IMR-90 (cell line): ENCODE results near the gene SEPHS1. TPM values are rescaled to one million over a fixed set of nuclear protein-coding genes. Genes with fewer than 3 reads are reported as not detected.
A peak's percentile ranks its signal among the peaks of the same experiment; 100 is the strongest.

ENCODE experiments used
- ATAC-seq: fragments of 200-7000 bp; cut with Tn5 transposase; 2 replicates; pipeline ENCODE4 v1.9.1; 2020; ENCODE audit warnings: low read depth, mild to moderate bottlenecking, moderate library complexity
- BruUV-seq: library from RNA; stranded (reverse); fragments of 400-500 nt; replicated peaks from 2 replicates; lab custom pipeline; 2021; lab: Mats Ljungman, UMichigan
- CTCF ChIA-PET: fragments of 300-600 bp; formaldehyde crosslinking; extraction: SDS; loops from one replicate; lab custom pipeline; 2021; ENCODE audit warnings: antibody characterized with exemption; lab: Yijun Ruan, JAX
- POLR2A ChIA-PET: fragments of 300-600 bp; sonication (Branson Sonifier 250); formaldehyde crosslinking; loops from one replicate; lab custom pipeline; 2022; ENCODE audit warnings: antibody characterized with exemption; ENCODE audit not compliant: unreplicated experiment; lab: Charles Lee
- DNase-seq: peaks from one replicate; pipeline ENCODE4 v3.0.0; 2013
- H2AFZ ChIP-seq: replicated peaks from 2 replicates; pipeline ENCODE3; 2013; ENCODE audit warnings: low read length, mild to moderate bottlenecking; ENCODE audit not compliant: poor library complexity
- H2AK5ac ChIP-seq: 2 replicates; pipeline ENCODE4 v1.6.1; 2013; ENCODE audit warnings: low read depth, low read length, inconsistent platforms
- H2AK9ac ChIP-seq: replicated peaks from 2 replicates; pipeline ENCODE3; 2013; ENCODE audit warnings: mild to moderate bottlenecking, low read depth, low read length, moderate library complexity; ENCODE audit not compliant: poor library complexity
- H2BK120ac ChIP-seq: 2 replicates; pipeline ENCODE4 v1.6.1; 2013; ENCODE audit warnings: low read depth, low read length, inconsistent platforms
- H2BK15ac ChIP-seq: 3 replicates; pipeline ENCODE4 v1.6.1; 2013; ENCODE audit warnings: low read depth, low read length, inconsistent platforms
- H2BK20ac ChIP-seq: 2 replicates; pipeline ENCODE4 v1.6.1; 2013; ENCODE audit warnings: low read depth, mild to moderate bottlenecking, inconsistent platforms, low read length, moderate library complexity
- H2BK5ac ChIP-seq: 2 replicates; pipeline ENCODE4 v1.6.1; 2013; ENCODE audit warnings: mild to moderate bottlenecking, low read depth, low read length, inconsistent platforms; ENCODE audit not compliant: poor library complexity, severe bottlenecking
- H3K14ac ChIP-seq: replicated peaks from 2 replicates; pipeline ENCODE4 v1.6.1; 2013; ENCODE audit warnings: low read depth, low read length, inconsistent platforms
- H3K18ac ChIP-seq: 2 replicates; pipeline ENCODE4 v1.6.1; 2013; ENCODE audit warnings: low read depth, low read length, control low read depth
- H3K23ac ChIP-seq: 2 replicates; pipeline ENCODE4 v1.6.1; 2013; ENCODE audit warnings: low read depth, low read length, inconsistent platforms
- H3K27ac ChIP-seq: 2 replicates; pipeline ENCODE4 v1.5.1; 2013; ENCODE audit warnings: mild to moderate bottlenecking, control low read depth, low read length; ENCODE audit not compliant: insufficient read depth
- H3K27me3 ChIP-seq: 2 replicates; pipeline ENCODE4 v1.6.1; 2013; ENCODE audit warnings: low read length; ENCODE audit not compliant: control insufficient read depth, insufficient read depth
- H3K36me3 ChIP-seq: 2 replicates; pipeline ENCODE4 v1.6.1; 2013; ENCODE audit warnings: low read length, mixed read lengths; ENCODE audit not compliant: control insufficient read depth, insufficient read depth
- H3K4ac ChIP-seq: 2 replicates; pipeline ENCODE4 v1.6.1; 2013; ENCODE audit warnings: low read depth, low read length, inconsistent platforms
- H3K4me1 ChIP-seq: 2 replicates; pipeline ENCODE4 v1.6.1; 2013; ENCODE audit warnings: low read length, mixed read lengths; ENCODE audit not compliant: control insufficient read depth, insufficient read depth
- H3K4me2 ChIP-seq: 2 replicates; pipeline ENCODE4 v1.6.1; 2013; ENCODE audit warnings: low read depth, mild to moderate bottlenecking, control low read depth, low read length, moderate library complexity
- H3K4me3 ChIP-seq: 2 replicates; pipeline ENCODE4 v1.5.1; 2013; ENCODE audit warnings: low read depth, mild to moderate bottlenecking, control low read depth, low read length, moderate library complexity; ENCODE audit not compliant: insufficient read depth
- H3K56ac ChIP-seq: 2 replicates; pipeline ENCODE4 v1.6.1; 2013; ENCODE audit warnings: low read length, inconsistent platforms; ENCODE audit not compliant: insufficient read depth; ENCODE audit errors: extremely low read depth
- H3K79me1 ChIP-seq, 2 experiments: 2 replicates each; pipeline ENCODE4 v1.6.1; 2013; ENCODE audit warnings: low read length in 2 of 2, inconsistent platforms in 1 of 2, low read depth in 1 of 2
- H3K9ac ChIP-seq: 2 replicates; pipeline ENCODE4 v1.6.1; 2013; ENCODE audit warnings: low read depth, low read length, control low read depth
- H3K9me1 ChIP-seq: 2 replicates; pipeline ENCODE4 v1.6.1; 2013; ENCODE audit warnings: low read length, inconsistent platforms; ENCODE audit not compliant: insufficient read depth
- H3K9me3 ChIP-seq: 2 replicates; pipeline ENCODE4 v1.6.1; 2013; ENCODE audit warnings: low read length; ENCODE audit not compliant: control insufficient read depth, insufficient read depth
- H4K20me1 ChIP-seq: 2 replicates; pipeline ENCODE4 v1.6.1; 2013; ENCODE audit warnings: low read length, inconsistent platforms; ENCODE audit not compliant: insufficient read depth
- H4K5ac ChIP-seq: 2 replicates; pipeline ENCODE4 v1.6.1; 2013; ENCODE audit warnings: mild to moderate bottlenecking, low read depth, low read length, control low read depth
- H4K8ac ChIP-seq, 2 experiments: 2 replicates each; pipeline ENCODE4 v1.6.1; 2013; ENCODE audit warnings: low read depth in 2 of 2, low read length in 2 of 2, control low read depth in 1 of 2, inconsistent platforms in 1 of 2
- H4K91ac ChIP-seq: 2 replicates; pipeline ENCODE4 v1.6.1; 2013; ENCODE audit warnings: low read depth, low read length, inconsistent platforms; ENCODE audit not compliant: insufficient read depth
- BHLHE40 ChIP-seq: fragments of 150-350 bp; IDR thresholded peaks from 2 replicates; pipeline ENCODE4 v1.6.1; 2016; ENCODE audit warnings: mild to moderate bottlenecking, low read depth, low read length
- CEBPB ChIP-seq: IDR thresholded peaks from 2 replicates; pipeline ENCODE4 v1.6.1; 2012; ENCODE audit warnings: low read depth, low read length, improper control_type of control experiment
- CHD1 ChIP-seq: IDR thresholded peaks from 2 replicates; pipeline ENCODE4 v1.6.1; 2012; ENCODE audit warnings: low read depth, low read length, improper control_type of control experiment
- FOS ChIP-seq: fragments of 150-350 bp; IDR thresholded peaks from 2 replicates; pipeline ENCODE4 v1.6.1; 2016; ENCODE audit warnings: low read depth, low read length
- MAFK ChIP-seq: IDR thresholded peaks from 2 replicates; pipeline ENCODE4 v1.6.1; 2012; ENCODE audit warnings: low read depth, low read length, improper control_type of control experiment
- MXI1 ChIP-seq: IDR thresholded peaks from 2 replicates; pipeline ENCODE4 v1.6.1; 2012; ENCODE audit warnings: low read depth, mild to moderate bottlenecking, low read length, moderate library complexity, borderline replicate concordance
- POLR2A ChIP-seq: IDR thresholded peaks from 2 replicates; pipeline ENCODE4 v1.6.1; 2012; ENCODE audit warnings: mild to moderate bottlenecking, low read depth, low read length
- RCOR1 ChIP-seq: IDR thresholded peaks from 2 replicates; pipeline ENCODE4 v1.6.1; 2012; ENCODE audit warnings: mild to moderate bottlenecking, low read length, improper control_type of control experiment; ENCODE audit not compliant: insufficient replicate concordance
- WGBS, 2 experiments: methylation state at CpG; one replicate each; pipeline versions ENCODE4 v1.1.5 to v1.1.7; 2013; ENCODE audit warnings: missing lambda C conversion rate in 2 of 2; ENCODE audit not compliant: insufficient read length in 1 of 2; ENCODE audit errors: extremely low coverage in 2 of 2; 5-methylcytosine and 5-hydroxymethylcytosine counted together
- dilution Hi-C: fragments of 300-500 bp; cut with HindIII; formaldehyde crosslinking; loops from one replicate; pipeline ENCODE4 v1.14.3; 2018; ENCODE audit warnings: low sequenced_read_pairs; ENCODE audit not compliant: unreplicated experiment
- in situ Hi-C: fragments of 300-500 bp; cut with MboI; formaldehyde crosslinking; loops from 3 replicates; pipeline ENCODE4 v1.14.3; 2019; ENCODE audit warnings: low sequenced_read_pairs, inconsistent platforms, mixed read lengths
- intact Hi-C: fragments of 100-400 bp; cut with micrococcal nuclease; formaldehyde crosslinking; loops from 2 replicates; pipeline ENCODE4 v1.10.0; 2022
- polyA plus RNA-seq, 3 experiments: library from polyadenylated mRNA; depleted of rRNA; stranded (reverse); fragments of >200 nt; gene quantifications; 2 replicates each; pipeline ENCODE4 v1.2.3, GENCODE V29; 2012; ENCODE audit warnings: low replicate concordance in 1 of 3
- total RNA-seq: library from RNA; depleted of rRNA; stranded (reverse); fragments of >200 nt; gene quantifications from 2 replicates; pipeline ENCODE4 v1.2.3, GENCODE V29; 2012
- TF ChIP-seq, protein P1 (sequence below): fragments of 150-350 bp; IDR thresholded peaks from 2 replicates; pipeline ENCODE4 v1.6.1; 2016; ENCODE audit warnings: low read depth, mild to moderate bottlenecking, low read length, moderate library complexity, borderline replicate concordance

The SEPHS1 gene
- total and polyA plus RNA-seq, 2 of the 4 experiments (the other 2 are of a cell fraction) = 39.4 to 69.4 TPM

DNA sequence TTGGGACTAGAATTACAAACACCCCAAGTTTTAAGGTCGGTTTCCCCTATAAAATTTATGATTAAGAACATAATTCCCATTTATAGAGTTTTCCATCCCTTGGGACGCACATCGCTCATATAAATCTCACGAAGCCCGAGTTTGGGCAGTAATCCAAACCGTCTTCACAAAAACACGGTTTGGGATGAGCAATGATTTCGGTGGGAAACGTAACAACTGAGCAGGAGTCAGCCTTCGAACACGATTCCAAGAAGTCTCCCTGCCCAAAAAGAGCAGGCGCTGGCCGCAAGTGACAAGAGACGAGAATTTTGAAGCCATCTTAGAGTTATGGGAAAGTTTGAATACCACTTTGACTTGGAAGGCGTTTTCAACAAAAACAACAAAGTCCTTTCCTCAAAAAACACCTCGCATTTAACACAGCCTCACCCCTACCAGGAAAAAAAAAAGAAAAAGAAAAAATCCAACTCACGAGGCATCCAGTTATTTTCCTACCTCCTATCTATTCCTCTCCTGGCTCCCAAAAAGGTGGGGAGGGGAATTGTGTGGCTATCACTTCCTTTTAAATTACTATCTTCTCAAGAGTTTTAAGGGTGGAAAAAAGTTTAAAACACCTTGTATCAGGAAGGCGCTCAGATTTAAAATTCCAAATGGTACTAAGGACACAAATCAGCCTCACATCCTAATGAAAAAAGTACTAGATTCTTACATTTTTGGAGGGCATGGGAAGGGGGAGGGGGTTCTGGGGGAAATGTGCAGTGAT is 1.6 kb downstream of the SEPHS1 start:
- ChIA-PET POLR2A (no interaction called here), CTCF (no interaction called here)
- peak overlapping the region; percentile 2 to 6; a peak in 3 of 4 replicates for H4K8ac ChIP-seq
- H3K4me3 ChIP-seq = peak overlapping the region; percentile 51
- DNase-seq (peak; percentile 71), ATAC-seq (no peak)
- H2AK9ac ChIP-seq = peak overlapping the region; percentile 93
- H2BK5ac ChIP-seq = no peak overlapping the region
- H2BK20ac ChIP-seq = no peak overlapping the region
- TSS peak; percentile 57 for BruUV-seq
- peaks cover 14 to 41% of the 10 kb centered on the region in 2 experiments for H3K79me1 ChIP-seq
- peak overlapping the region; percentile 82 for H3K4me2 ChIP-seq
- H3K27me3 ChIP-seq = peaks cover 3% of the 10 kb centered on the region
- H4K20me1 ChIP-seq = no peaks in the 10 kb centered on the region
- no peak for TF ChIP-seq FOS
- no peak for TF ChIP-seq MAFK
- TF ChIP-seq BHLHE40 = no peak
- TF ChIP-seq MXI1 = no peak
- TF ChIP-seq, protein P1, sequence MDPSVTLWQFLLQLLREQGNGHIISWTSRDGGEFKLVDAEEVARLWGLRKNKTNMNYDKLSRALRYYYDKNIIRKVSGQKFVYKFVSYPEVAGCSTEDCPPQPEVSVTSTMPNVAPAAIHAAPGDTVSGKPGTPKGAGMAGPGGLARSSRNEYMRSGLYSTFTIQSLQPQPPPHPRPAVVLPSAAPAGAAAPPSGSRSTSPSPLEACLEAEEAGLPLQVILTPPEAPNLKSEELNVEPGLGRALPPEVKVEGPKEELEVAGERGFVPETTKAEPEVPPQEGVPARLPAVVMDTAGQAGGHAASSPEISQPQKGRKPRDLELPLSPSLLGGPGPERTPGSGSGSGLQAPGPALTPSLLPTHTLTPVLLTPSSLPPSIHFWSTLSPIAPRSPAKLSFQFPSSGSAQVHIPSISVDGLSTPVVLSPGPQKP = no peak
- TF ChIP-seq POLR2A = no peak
- TF ChIP-seq CHD1 = no peak
- no peak for TF ChIP-seq RCOR1
- TF ChIP-seq CEBPB = no peak
- in situ Hi-C loops (no loop called here), intact Hi-C loops (no loop called here), dilution Hi-C loops (no loop called here)
- peak overlapping the region; percentile 88 for H3K56ac ChIP-seq
- peaks cover 2% of the 10 kb centered on the region; the same call in 1 of the 2 replicates for H3K36me3 ChIP-seq
- peaks cover 8% of the 10 kb centered on the region for H3K4me1 ChIP-seq
- peak overlapping the region; percentile 77 for H3K14ac ChIP-seq
- H4K91ac ChIP-seq = peak overlapping the region; percentile 61
- peak overlapping the region; percentile 81 for H3K23ac ChIP-seq
- H3K9me1 ChIP-seq = peaks cover 3% of the 10 kb centered on the region; the same call in 1 of the 2 replicates
- no peak overlapping the region for H2BK120ac ChIP-seq
- no peak overlapping the region for H2BK15ac ChIP-seq
- H3K4ac ChIP-seq = peak overlapping the region; percentile 34
- H3K18ac ChIP-seq = no peak overlapping the region
- no peaks in the 10 kb centered on the region for H3K9me3 ChIP-seq
- H2AK5ac ChIP-seq = peak overlapping the region; percentile 84
- H3K27ac ChIP-seq = peak overlapping the region; percentile 74
- WGBS, 2 experiments = no CpG with 5 or more reads among the region's 18 CpGs
- peak overlapping the region; percentile 84 for H2AFZ ChIP-seq
- no peak overlapping the region; the same call in 1 of the 2 replicates for H4K5ac ChIP-seq
- H3K9ac ChIP-seq = peak overlapping the region; percentile 75
